ENCODE results near the gene EDNRA.

EDNRA gene

GRCh38 chr4:147594107-147594506 lies 113.2 kb downstream of the EDNRA start:
- no peak for DNase-seq

All from NCI-H345 (cell line).